GM19324 (cell line): ENCODE measurements around the gene COL25A1.
"Not testable (repeated sequence)": the region's sequence is repeated elsewhere in the genome, so short reads cannot be mapped to it uniquely, and the experiment has no call there.

Experiments
- ATAC-seq: cut with Tn5 transposase; IDR thresholded peaks from one replicate; pipeline ENCODE4 v1.9.1; 2021; ENCODE audit warnings: mild to moderate bottlenecking, moderate library complexity; ENCODE audit not compliant: unreplicated experiment, low FRiP score

The COL25A1 gene

DNA sequence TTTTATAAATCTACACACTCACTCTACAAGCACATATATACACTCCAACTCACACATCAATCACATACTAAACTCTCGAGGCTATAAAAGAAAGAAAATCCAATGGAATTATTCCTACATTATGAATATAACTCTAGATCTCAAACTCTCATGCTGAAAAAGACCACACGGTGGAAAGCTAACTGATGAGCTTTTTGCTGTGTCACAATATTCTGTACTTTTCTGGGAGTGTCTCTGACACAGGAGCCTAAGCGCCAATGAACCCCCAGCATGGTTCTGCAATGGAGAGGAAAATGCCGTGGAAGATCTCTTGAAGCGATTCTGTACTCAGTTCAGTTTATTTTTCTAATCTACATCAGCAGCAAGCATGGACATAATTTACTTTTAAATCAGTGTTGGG is 415.4 kb downstream of the COL25A1 start:
- no peak for ATAC-seq

- ATAC-seq: no peak
Measured at GRCh38 chr4:108885211-108885610, 417.2 kb downstream of the COL25A1 start.

DNA sequence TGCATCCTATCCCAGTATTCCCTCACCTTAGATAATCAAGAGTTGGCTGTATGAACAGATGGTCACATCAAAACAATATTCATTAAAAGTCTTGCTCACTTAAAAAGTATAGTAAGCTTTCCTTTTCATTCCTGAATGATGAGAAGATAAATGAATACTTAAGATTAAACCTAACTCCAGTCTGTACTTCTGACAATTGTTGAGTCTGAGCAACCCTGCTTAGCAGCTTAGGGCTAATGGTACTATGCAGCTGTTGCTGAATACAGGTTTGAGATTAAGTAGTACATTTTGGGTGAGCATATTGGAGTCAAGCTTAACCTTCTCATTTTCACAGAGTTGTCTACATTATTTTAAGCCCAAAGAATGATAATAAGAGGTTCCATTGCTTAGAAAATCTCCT is 417.9 kb downstream of the COL25A1 start:
- ATAC-seq: no peak

DNA sequence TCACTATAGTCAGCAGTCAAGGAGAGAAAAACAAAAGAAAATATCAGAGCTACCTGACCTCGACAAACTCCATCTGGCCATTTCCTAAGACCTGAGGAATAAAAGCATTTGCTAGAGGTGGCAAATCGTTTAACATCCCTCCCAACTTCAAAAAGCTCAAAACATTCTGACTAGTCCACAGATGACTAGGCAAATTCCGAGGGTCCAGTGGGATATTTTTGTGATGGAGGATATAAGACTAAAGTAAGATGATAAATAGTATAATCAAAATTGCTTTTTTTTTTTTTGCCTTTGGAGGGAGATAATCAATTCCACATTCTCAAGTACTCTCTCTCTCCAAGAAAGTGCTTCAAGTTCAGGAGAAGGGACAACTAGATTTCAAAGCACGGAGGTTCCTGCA is 420.5 kb downstream of the COL25A1 start:
- ATAC-seq: no peak

DNA sequence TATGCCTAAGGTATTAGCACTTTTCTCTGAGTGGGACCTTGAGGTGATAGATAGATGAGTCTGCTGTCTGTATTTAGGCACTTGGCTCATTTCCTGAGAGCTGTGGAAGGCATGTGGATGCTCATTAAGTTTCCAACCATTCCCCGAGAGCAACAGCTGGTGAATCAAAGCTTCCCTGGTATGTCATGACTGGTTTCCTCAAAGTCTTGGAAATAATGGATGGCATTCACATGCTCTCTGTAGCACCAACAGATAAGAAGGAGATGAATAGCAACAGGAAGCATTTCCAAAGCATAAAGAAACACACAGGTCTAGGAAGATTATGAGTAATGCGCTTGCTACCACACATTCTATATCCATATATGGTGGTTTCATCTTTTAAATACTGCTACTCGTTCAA is 421.3 kb downstream of the COL25A1 start:
- no peak for ATAC-seq

GRCh38 chr4:108878806-108879205 is 423.7 kb downstream of the COL25A1 start:
- ATAC-seq: no peak

DNA sequence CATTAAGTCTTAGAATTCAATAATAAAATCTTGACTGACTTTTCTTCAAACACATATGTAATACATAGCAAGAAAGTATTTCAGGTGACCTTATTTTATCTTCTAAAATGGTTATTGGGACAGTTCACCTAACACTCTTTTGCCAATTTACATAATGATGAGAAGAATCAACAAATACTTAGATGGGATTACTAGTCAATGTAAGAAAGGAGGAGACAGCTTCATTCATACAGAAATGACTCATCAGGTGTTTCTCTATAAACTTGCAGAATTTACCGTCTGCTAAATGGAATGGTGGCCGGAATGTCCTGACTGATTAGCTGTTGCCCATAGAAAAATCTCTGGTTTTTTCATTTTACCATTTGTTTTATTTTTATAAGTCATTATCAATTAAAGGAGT is 424.6 kb downstream of the COL25A1 start:
- ATAC-seq: no peak

GRCh38 chr4:108874806-108875205 is 427.7 kb downstream of the COL25A1 start:
- no peak for ATAC-seq

GRCh38 chr4:108869970-108870369 is 432.5 kb downstream of the COL25A1 start:
- ATAC-seq: not testable (repeated sequence)

GRCh38 chr4:108868606-108869227 is 433.7 kb downstream of the COL25A1 start:
- no peak for ATAC-seq

GRCh38 chr4:108867476-108867875 is 435.0 kb downstream of the COL25A1 start:
- no peak for ATAC-seq

DNA sequence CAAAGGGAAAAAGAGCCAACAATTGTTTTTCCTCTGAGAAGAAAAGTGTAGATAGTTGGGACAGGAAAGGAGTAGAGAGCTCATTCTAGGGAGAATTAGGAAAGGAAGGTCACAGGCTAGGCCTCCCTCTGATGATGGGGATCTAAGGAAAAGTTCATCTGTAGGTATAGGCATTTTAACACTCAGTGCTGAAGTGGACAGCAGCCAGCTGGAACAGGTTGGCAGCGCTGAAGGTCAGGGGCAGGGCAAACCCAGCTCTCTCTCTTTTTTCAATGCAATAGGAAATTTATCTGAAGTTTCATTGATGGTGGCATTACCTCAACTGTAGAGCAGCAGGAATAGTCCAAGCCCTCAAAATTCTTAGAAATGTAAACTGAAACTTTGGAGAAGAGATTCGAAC is 441.1 kb downstream of the COL25A1 start:
- ATAC-seq: no peak

DNA sequence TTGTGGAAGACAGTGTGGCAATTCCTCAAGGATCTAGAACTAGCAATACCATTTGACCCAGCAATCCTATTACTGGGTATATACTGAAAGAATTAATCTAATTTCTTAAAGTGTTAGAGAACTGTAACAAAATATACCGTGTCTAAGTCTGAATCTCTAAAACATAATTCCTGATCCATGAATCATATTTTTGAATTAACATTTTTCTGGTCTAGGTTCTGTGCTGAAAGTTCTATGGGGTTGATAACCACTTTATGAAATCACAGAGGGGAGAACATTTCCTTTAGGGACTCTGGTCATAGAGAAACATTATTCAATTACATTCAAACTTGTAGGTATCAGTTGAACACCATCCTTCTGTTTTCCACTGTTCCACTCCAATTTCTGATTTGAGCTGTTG is 447.7 kb downstream of the COL25A1 start:
- ATAC-seq: no peak

DNA sequence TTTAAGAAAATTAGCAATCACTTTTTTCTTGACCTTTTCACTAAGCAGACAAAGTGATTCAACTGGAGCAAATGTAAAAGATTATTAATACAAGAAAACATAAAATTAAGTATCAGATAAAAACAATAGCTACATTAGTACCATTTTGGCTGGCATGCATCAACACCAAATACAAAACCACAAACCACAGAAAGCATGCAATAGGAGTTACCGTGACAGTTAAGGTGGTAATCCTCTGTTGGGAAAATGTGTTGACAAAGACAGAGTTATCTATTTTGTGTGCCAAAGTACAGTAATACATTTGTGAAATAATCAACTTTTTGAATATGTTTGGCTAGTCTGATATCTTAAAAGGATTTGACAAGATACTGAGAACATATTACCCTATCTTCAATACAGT is 449.8 kb downstream of the COL25A1 start:
- no peak for ATAC-seq

GRCh38 chr4:108851366-108851765 is 451.1 kb downstream of the COL25A1 start:
- no peak for ATAC-seq

GRCh38 chr4:108850219-108850649 is 452.2 kb downstream of the COL25A1 start:
- no peak for ATAC-seq

DNA sequence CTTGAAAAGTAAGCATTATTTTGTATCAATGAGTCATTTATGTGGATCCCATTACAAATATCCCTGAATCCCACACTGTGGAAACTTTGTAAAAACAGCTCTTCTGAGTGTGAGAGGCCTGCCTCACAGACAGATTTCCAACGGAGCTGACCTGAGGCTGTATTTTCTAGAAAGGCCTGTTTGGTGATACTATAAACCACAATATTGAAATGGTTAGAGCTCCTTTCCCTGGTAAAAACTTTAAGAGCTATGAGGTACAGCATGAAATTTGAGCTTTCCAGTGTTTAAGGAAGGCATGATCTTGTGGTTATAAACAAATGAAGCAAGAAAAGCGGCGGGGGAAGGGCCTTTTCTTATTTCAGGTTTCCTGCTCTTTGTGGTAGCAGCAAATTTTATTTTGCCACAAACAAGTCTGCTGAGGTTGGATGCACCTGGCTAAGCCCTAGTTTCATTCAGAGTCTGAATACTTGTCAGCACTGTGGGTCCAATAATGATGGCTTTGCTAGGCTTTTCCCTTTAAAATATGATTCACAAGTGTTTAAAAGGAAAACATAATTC is 452.8 kb downstream of the COL25A1 start:
- peak; percentile 94 for ATAC-seq

GRCh38 chr4:108846568-108846967 is 455.9 kb downstream of the COL25A1 start:
- ATAC-seq: no peak

GRCh38 chr4:108840426-108840975 is 462.0 kb downstream of the COL25A1 start:
- ATAC-seq: no peak

- no peak for ATAC-seq
Measured at GRCh38 chr4:108839333-108839732, 463.1 kb downstream of the COL25A1 start.

- ATAC-seq: no peak
Measured at GRCh38 chr4:108838451-108838850, 464.0 kb downstream of the COL25A1 start.

DNA sequence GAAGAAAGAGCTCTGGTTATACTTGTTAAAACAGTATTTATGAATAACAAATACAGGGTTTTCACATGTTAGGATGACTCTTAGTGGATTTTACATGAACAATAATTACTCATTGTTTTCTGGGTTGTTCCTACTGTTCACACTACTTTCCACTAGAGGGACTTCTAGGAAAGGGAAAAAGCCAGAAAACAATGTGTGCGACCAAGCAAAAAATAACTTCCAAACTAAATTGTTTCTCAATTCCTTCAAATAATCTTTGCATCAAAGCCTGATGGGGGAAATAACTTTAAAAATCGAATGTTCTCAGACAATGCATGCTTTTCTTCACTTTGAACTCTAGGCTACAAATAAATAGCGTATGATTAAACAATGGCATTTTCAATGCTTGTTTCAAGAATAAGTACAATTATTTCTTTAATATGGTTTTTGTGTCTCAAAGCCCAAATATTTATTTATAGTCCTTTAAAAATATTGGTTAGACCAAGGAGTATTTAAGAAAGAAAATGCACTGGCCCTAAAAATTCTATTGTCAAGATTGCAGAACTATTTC is 467.5 kb downstream of the COL25A1 start:
- no peak for ATAC-seq
